ENCODE results near the gene NOC3L.

NOC3L gene

DNA sequence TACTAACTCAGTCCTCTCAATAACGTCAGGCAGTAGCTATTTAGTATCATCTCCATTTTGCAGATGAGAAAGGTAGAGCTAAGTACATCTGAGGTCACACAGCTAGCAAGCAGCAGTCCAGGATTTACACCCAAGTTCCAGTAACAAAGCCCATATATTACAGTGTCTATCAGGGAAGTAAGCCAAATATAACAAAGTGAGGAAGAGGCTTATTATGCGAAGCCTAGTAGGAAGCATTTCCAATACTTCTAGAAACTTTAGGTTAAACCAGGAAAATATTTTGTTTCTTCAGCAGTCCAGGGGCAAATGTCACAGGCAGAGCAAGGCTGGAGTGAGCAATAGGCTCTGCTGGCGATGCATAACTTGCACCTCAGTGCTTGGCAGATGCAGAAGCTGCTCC is 53.9 kb downstream of the NOC3L start:
- Histone ChIP-seq H3K27me3 (ENCODE audit: control insufficient read depth, low read length) (0 out of 2 replicates have a peak, but pooled peaks cover 6% of the 10 kb centered on the region), H4K20me1 (ENCODE audit: control insufficient read depth, insufficient read depth, low read depth, low read length) (no peaks in the 10 kb centered on the region), H3K9me3 (ENCODE audit: control insufficient read depth, insufficient read depth, low read length) (no peaks in the 10 kb centered on the region), H3K4me3 (ENCODE audit: low read length) (no peak overlapping the region), H3K27ac (ENCODE audit: low read depth, low read length) (no peak overlapping the region), H3K79me2 (ENCODE audit: control insufficient read depth, low read length) (no peaks in the 10 kb centered on the region), H3K4me1 (ENCODE audit: control insufficient read depth, low read length) (no peaks in the 10 kb centered on the region), H3K9me2 (replicated peaks; ENCODE audit: control insufficient read depth, low read length) (no peaks in the 10 kb centered on the region), H3K36me3 (ENCODE audit: control insufficient read depth, low read length) (no peaks in the 10 kb centered on the region), H3K4me2 (ENCODE audit: low read length) (no peak overlapping the region), H3F3A (ENCODE audit: control insufficient read depth, insufficient read depth) (no peaks in the 10 kb centered on the region)
- TF ChIP-seq, protein P1, sequence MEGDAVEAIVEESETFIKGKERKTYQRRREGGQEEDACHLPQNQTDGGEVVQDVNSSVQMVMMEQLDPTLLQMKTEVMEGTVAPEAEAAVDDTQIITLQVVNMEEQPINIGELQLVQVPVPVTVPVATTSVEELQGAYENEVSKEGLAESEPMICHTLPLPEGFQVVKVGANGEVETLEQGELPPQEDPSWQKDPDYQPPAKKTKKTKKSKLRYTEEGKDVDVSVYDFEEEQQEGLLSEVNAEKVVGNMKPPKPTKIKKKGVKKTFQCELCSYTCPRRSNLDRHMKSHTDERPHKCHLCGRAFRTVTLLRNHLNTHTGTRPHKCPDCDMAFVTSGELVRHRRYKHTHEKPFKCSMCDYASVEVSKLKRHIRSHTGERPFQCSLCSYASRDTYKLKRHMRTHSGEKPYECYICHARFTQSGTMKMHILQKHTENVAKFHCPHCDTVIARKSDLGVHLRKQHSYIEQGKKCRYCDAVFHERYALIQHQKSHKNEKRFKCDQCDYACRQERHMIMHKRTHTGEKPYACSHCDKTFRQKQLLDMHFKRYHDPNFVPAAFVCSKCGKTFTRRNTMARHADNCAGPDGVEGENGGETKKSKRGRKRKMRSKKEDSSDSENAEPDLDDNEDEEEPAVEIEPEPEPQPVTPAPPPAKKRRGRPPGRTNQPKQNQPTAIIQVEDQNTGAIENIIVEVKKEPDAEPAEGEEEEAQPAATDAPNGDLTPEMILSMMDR (IDR thresholded peaks at IDR 0.05; ENCODE audit: low read depth, low read length, poor library complexity, severe bottlenecking) = no peak
- TF ChIP-seq EZH2phosphoT487 (IDR thresholded peaks at IDR 0.05; ENCODE audit: borderline replicate concordance, low read length) = no peak

GRCh38 chr10:94307046-94307615 is 55.6 kb downstream of the NOC3L start:
- Histone ChIP-seq H3K9me2 (replicated peaks; ENCODE audit: control insufficient read depth, low read length) (no peaks in the 10 kb centered on the region), H3K79me2 (ENCODE audit: control insufficient read depth, low read length) (no peaks in the 10 kb centered on the region), H3K36me3 (ENCODE audit: control insufficient read depth, low read length) (no peaks in the 10 kb centered on the region), H3K27me3 (ENCODE audit: control insufficient read depth, low read length) (peaks cover 10% of the 10 kb centered on the region), H3K27ac (ENCODE audit: low read depth, low read length) (no peak overlapping the region), H3K4me2 (ENCODE audit: low read length) (no peak overlapping the region), H4K20me1 (ENCODE audit: control insufficient read depth, insufficient read depth, low read depth, low read length) (no peaks in the 10 kb centered on the region), H3K4me1 (ENCODE audit: control insufficient read depth, low read length) (no peaks in the 10 kb centered on the region), H3K9me3 (ENCODE audit: control insufficient read depth, insufficient read depth, low read length) (no peaks in the 10 kb centered on the region), H3F3A (ENCODE audit: control insufficient read depth, insufficient read depth) (no peaks in the 10 kb centered on the region), H3K4me3 (ENCODE audit: low read length) (no peak overlapping the region)
- no peak for TF ChIP-seq EZH2phosphoT487 (IDR thresholded peaks at IDR 0.05; ENCODE audit: borderline replicate concordance, low read length)
- TF ChIP-seq, protein P1 (IDR thresholded peaks at IDR 0.05; ENCODE audit: low read depth, low read length, poor library complexity, severe bottlenecking) = no peak

DNA sequence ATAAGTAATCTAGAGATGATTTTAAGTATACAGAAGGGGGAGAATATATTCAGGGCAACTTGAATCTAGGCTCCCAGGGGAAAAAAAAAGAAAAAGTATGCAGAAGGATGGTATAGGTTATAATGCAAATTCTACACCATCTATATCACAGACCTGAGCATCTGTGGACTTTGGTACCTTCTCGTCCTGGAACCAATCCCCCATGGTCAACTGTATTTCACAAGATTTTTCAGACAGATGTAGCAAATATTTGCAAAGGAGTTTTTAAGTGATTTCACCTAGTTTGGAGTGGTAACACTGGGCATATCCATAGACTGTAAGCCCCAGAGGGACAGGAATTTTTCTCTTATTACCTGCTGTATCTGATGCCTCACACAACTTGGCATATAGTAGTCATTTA is 58.8 kb downstream of the NOC3L start:
- TF ChIP-seq, protein P1 (IDR thresholded peaks at IDR 0.05; ENCODE audit: low read depth, low read length, poor library complexity, severe bottlenecking) = no peak
- no peak for TF ChIP-seq EZH2phosphoT487 (IDR thresholded peaks at IDR 0.05; ENCODE audit: borderline replicate concordance, low read length)
- Histone ChIP-seq H3K36me3 (ENCODE audit: control insufficient read depth, low read length) (no peaks in the 10 kb centered on the region), H3K4me3 (ENCODE audit: low read length) (no peak overlapping the region), H4K20me1 (ENCODE audit: control insufficient read depth, insufficient read depth, low read depth, low read length) (no peaks in the 10 kb centered on the region), H3K27ac (ENCODE audit: low read depth, low read length) (no peak overlapping the region), H3K27me3 (ENCODE audit: control insufficient read depth, low read length) (peaks cover 13% of the 10 kb centered on the region), H3F3A (ENCODE audit: control insufficient read depth, insufficient read depth) (no peaks in the 10 kb centered on the region), H3K4me1 (ENCODE audit: control insufficient read depth, low read length) (no peaks in the 10 kb centered on the region), H3K9me2 (replicated peaks; ENCODE audit: control insufficient read depth, low read length) (no peaks in the 10 kb centered on the region), H3K79me2 (ENCODE audit: control insufficient read depth, low read length) (no peaks in the 10 kb centered on the region), H3K4me2 (ENCODE audit: low read length) (no peak overlapping the region), H3K9me3 (ENCODE audit: control insufficient read depth, insufficient read depth, low read length) (no peaks in the 10 kb centered on the region)
